ES-I3 (cell line): Measurements from ENCODE around the gene ERBB4.

Experiments
- H3K36me3 ChIP-seq: 2 replicates; pipeline ENCODE4 v1.6.1; 2013; ENCODE audit warnings: mild to moderate bottlenecking, low read length, control low read depth, moderate library complexity; ENCODE audit not compliant: insufficient read depth
- H3K4me1 ChIP-seq: 2 replicates; pipeline ENCODE4 v1.6.1; 2013; ENCODE audit warnings: mild to moderate bottlenecking, control low read depth, low read length; ENCODE audit not compliant: insufficient read depth
- H3K9ac ChIP-seq: 2 replicates; pipeline ENCODE4 v1.6.1; 2013; ENCODE audit warnings: low read depth, mild to moderate bottlenecking, low read length, moderate library complexity
- H3K9me3 ChIP-seq: 2 replicates; pipeline ENCODE4 v1.6.1; 2013; ENCODE audit warnings: mild to moderate bottlenecking, low read length, moderate library complexity; ENCODE audit not compliant: control insufficient read depth, insufficient read depth

Gene ERBB4

GRCh38 chr2:212392043-212392442, 146.6 kb downstream of the ERBB4 start:
- no peaks in the 10 kb centered on the region for H3K4me1 ChIP-seq
- H3K36me3 ChIP-seq = no peaks in the 10 kb centered on the region
- H3K9me3 ChIP-seq = no peaks in the 10 kb centered on the region

GRCh38 chr2:212387146-212387545, 151.5 kb downstream of the ERBB4 start:
- Histone ChIP-seq H3K4me1 (peaks cover 12% of the 10 kb centered on the region), H3K9me3 (no peaks in the 10 kb centered on the region), H3K9ac (no peak overlapping the region), H3K36me3 (no peaks in the 10 kb centered on the region)

More at GRCh38 chr2:212392043-212392442, 146.6 kb downstream of the ERBB4 start:
- no peak overlapping the region for H3K9ac ChIP-seq

GRCh38 chr2:212385241-212385640, 153.4 kb downstream of the ERBB4 start:
- H3K9ac ChIP-seq = no peak overlapping the region

GRCh38 chr2:212384027-212384426, 154.6 kb downstream of the ERBB4 start:
- H3K36me3 ChIP-seq = no peaks in the 10 kb centered on the region
- H3K4me1 ChIP-seq = peaks cover 12% of the 10 kb centered on the region
- no peak overlapping the region for H3K9ac ChIP-seq
- H3K9me3 ChIP-seq = no peaks in the 10 kb centered on the region

More at GRCh38 chr2:212385241-212385640, 153.4 kb downstream of the ERBB4 start:
- Histone ChIP-seq H3K36me3 (no peaks in the 10 kb centered on the region), H3K4me1 (peaks cover 12% of the 10 kb centered on the region), H3K9me3 (no peaks in the 10 kb centered on the region)

- Histone ChIP-seq H3K9ac (no peak overlapping the region), H3K4me1 (peaks cover 12% of the 10 kb centered on the region), H3K36me3 (no peaks in the 10 kb centered on the region), H3K9me3 (no peaks in the 10 kb centered on the region)
These were observed 157.0 kb downstream of the ERBB4 start for GRCh38 chr2:212381428-212382102.

- peaks cover 6% of the 10 kb centered on the region for H3K4me1 ChIP-seq
- H3K9me3 ChIP-seq = no peaks in the 10 kb centered on the region
These were observed 159.5 kb downstream of the ERBB4 start for GRCh38 chr2:212379103-212379502.

GRCh38 chr2:212367431-212367830, 171.2 kb downstream of the ERBB4 start:
- Histone ChIP-seq H3K9me3 (no peaks in the 10 kb centered on the region), H3K4me1 (peaks cover 7% of the 10 kb centered on the region), H3K9ac (no peak overlapping the region), H3K36me3 (no peaks in the 10 kb centered on the region)

More at GRCh38 chr2:212379103-212379502, 159.5 kb downstream of the ERBB4 start:
- Histone ChIP-seq H3K9ac (no peak overlapping the region), H3K36me3 (no peaks in the 10 kb centered on the region)

- no peaks in the 10 kb centered on the region for H3K9me3 ChIP-seq
- no peak overlapping the region for H3K9ac ChIP-seq
- H3K36me3 ChIP-seq = no peaks in the 10 kb centered on the region
- peaks cover 7% of the 10 kb centered on the region for H3K4me1 ChIP-seq
These were observed 174.3 kb downstream of the ERBB4 start for GRCh38 chr2:212364112-212364985.

GRCh38 chr2:212361174-212361756, 177.3 kb downstream of the ERBB4 start:
- H3K9me3 ChIP-seq = no peaks in the 10 kb centered on the region
- no peaks in the 10 kb centered on the region for H3K36me3 ChIP-seq
- H3K9ac ChIP-seq = no peak overlapping the region
- H3K4me1 ChIP-seq = peaks cover 7% of the 10 kb centered on the region

GRCh38 chr2:212360068-212360460, 178.5 kb downstream of the ERBB4 start:
- H3K4me1 ChIP-seq = peaks cover 7% of the 10 kb centered on the region
- H3K36me3 ChIP-seq = no peaks in the 10 kb centered on the region
- H3K9ac ChIP-seq = no peak overlapping the region
- no peaks in the 10 kb centered on the region for H3K9me3 ChIP-seq

- Histone ChIP-seq H3K9me3 (no peaks in the 10 kb centered on the region), H3K36me3 (no peaks in the 10 kb centered on the region), H3K9ac (no peak overlapping the region), H3K4me1 (peaks cover 6% of the 10 kb centered on the region)
These were observed 179.1 kb downstream of the ERBB4 start for GRCh38 chr2:212359425-212360067.

- H3K9me3 ChIP-seq = no peaks in the 10 kb centered on the region
These were observed 181.0 kb downstream of the ERBB4 start for GRCh38 chr2:212357606-212358005.

GRCh38 chr2:212354382-212354781, 184.2 kb downstream of the ERBB4 start:
- Histone ChIP-seq H3K36me3 (no peaks in the 10 kb centered on the region), H3K9ac (no peak overlapping the region), H3K9me3 (no peaks in the 10 kb centered on the region)

More at GRCh38 chr2:212357606-212358005, 181.0 kb downstream of the ERBB4 start:
- Histone ChIP-seq H3K9ac (no peak overlapping the region), H3K4me1 (no peaks in the 10 kb centered on the region; the same call in 1 of the 2 replicates), H3K36me3 (no peaks in the 10 kb centered on the region)

GRCh38 chr2:212348501-212348900, 190.1 kb downstream of the ERBB4 start:
- H3K36me3 ChIP-seq = no peaks in the 10 kb centered on the region
- H3K9me3 ChIP-seq = no peaks in the 10 kb centered on the region
- no peak overlapping the region for H3K9ac ChIP-seq
- peaks cover 2% of the 10 kb centered on the region; the same call in 1 of the 2 replicates for H3K4me1 ChIP-seq

More at GRCh38 chr2:212354382-212354781, 184.2 kb downstream of the ERBB4 start:
- no peaks in the 10 kb centered on the region for H3K4me1 ChIP-seq
